ENCODE measurements around the gene ANKRD27. TPM values are rescaled to one million over a fixed set of nuclear protein-coding genes. Genes with fewer than 3 reads are reported as not detected.

The ANKRD27 gene
- total RNA-seq, 1 experiment from 2014 or later, result 55.5 TPM

DNA sequence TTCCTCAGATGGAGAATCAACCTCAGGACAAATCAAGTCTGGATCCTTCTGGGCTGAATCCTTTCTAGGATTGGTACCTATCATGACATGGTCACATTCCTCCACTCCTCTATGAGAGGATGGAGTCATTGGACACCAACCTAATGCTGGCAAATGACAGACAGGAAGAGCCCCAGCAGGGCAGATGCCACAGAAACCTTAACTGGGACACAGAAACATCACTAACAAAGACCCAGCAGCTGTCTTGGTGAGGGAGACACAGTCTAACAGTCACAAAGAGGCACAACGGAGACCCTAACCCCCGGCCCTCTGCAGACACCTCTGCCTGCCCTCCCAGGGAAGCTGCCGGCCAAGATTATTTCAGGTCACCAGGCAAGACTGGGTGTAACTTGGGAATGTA lies 2.1 kb downstream of the ANKRD27 start:
- intact Hi-C loops (cut with micrococcal nuclease; ENCODE audit: unreplicated experiment), result no loop called here
- POLR2A ChIA-PET (ENCODE audit: unreplicated experiment), result interaction anchor here (0.7 kb wide), 1 partner anchor 116 kb away, joined by 5 read pairs; no protein-coding TSS in a partner anchor
- H2AFZ ChIP-seq, result no peak overlapping the region
- BruUV-seq (replicated peaks), result no TSS peak
- no peaks in the 10 kb centered on the region for H3K27me3 ChIP-seq (ENCODE audit: insufficient read depth, low read depth)
- H3K79me2 ChIP-seq (ENCODE audit: low read depth), result peaks cover 66% of the 10 kb centered on the region
- H3K4me2 ChIP-seq, result peak overlapping the region; percentile 100; the same call in 1 of the 2 replicates
- H4K20me1 ChIP-seq (ENCODE audit: insufficient read depth), result peaks cover 64% of the 10 kb centered on the region
- H3K27ac ChIP-seq, result no peak overlapping the region
- H3K9me2 ChIP-seq (ENCODE audit: insufficient read depth), result no peaks in the 10 kb centered on the region
- no peaks in the 10 kb centered on the region for H3K36me3 ChIP-seq (ENCODE audit: low read depth)
- no peaks in the 10 kb centered on the region for H3K9me3 ChIP-seq (ENCODE audit: insufficient read depth, low read depth)
- no peak for DNase-seq
- no peak for TF ChIP-seq EZH2 (IDR thresholded peaks at IDR 0.05; ENCODE audit: low read depth)
- TF ChIP-seq, protein P1, sequence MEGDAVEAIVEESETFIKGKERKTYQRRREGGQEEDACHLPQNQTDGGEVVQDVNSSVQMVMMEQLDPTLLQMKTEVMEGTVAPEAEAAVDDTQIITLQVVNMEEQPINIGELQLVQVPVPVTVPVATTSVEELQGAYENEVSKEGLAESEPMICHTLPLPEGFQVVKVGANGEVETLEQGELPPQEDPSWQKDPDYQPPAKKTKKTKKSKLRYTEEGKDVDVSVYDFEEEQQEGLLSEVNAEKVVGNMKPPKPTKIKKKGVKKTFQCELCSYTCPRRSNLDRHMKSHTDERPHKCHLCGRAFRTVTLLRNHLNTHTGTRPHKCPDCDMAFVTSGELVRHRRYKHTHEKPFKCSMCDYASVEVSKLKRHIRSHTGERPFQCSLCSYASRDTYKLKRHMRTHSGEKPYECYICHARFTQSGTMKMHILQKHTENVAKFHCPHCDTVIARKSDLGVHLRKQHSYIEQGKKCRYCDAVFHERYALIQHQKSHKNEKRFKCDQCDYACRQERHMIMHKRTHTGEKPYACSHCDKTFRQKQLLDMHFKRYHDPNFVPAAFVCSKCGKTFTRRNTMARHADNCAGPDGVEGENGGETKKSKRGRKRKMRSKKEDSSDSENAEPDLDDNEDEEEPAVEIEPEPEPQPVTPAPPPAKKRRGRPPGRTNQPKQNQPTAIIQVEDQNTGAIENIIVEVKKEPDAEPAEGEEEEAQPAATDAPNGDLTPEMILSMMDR (conservative IDR thresholded peaks at IDR 0.05), result no peak
- no peak overlapping the region for H3K4me3 ChIP-seq
- CTCF ChIA-PET, result no interaction called here
- peaks cover 4% of the 10 kb centered on the region; the same call in 1 of the 2 replicates for H3F3A ChIP-seq (ENCODE audit: insufficient read depth, low read depth)
- H3K4me1 ChIP-seq (replicated peaks; ENCODE audit: insufficient read depth), result peaks cover 10% of the 10 kb centered on the region; the same call in 1 of the 2 replicates

DNA sequence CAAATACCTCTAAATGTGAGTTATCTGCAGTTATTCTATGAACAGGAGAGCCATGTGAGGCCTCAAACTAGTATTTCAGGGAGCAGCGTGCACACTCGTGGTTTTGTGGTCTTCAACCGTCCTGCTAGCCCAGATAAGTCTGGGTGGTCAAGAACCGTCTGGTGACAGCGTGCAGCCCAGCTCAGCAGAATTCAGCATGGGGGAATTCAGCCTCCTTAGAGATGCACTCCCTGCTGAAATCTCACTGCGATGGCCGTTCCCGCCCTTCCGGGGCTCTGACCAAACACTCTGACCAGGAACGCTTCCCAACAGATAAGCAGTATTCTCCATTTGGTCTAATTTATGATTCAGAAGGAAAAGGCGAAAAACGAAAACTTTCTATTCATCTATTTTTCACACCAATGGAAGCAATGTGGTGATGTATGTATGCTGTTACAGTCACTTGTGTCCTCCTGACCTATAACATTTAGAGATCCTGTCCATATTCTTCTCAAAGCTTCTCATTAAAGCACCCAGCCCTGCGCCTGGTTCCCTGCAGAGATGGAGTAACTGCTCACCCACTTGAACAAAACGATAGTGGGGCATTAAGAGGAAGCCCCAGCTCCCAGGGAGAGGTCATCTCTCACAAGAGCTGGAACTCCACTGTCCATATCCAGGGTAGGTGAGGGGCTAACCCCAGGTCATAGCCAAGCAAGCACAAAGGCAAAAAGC lies 2.9 kb downstream of the ANKRD27 start:
- no peaks in the 10 kb centered on the region for H3K9me2 ChIP-seq (ENCODE audit: insufficient read depth)
- no peak overlapping the region for H3K27ac ChIP-seq
- no peaks in the 10 kb centered on the region for H3F3A ChIP-seq (ENCODE audit: insufficient read depth, low read depth)
- no peaks in the 10 kb centered on the region for H3K9me3 ChIP-seq (ENCODE audit: insufficient read depth, low read depth)
- no peak for TF ChIP-seq EZH2 (IDR thresholded peaks at IDR 0.05; ENCODE audit: low read depth)
- intact Hi-C loops (cut with micrococcal nuclease; ENCODE audit: unreplicated experiment), result no loop called here
- POLR2A ChIA-PET (ENCODE audit: unreplicated experiment), result no interaction called here
- peaks cover 65% of the 10 kb centered on the region for H4K20me1 ChIP-seq (ENCODE audit: insufficient read depth)
- peaks cover 73% of the 10 kb centered on the region for H3K79me2 ChIP-seq (ENCODE audit: low read depth)
- H2AFZ ChIP-seq, result no peak overlapping the region
- DNase-seq, result no peak
- CTCF ChIA-PET, result no interaction called here
- no TSS peak for BruUV-seq (replicated peaks)
- H3K36me3 ChIP-seq (ENCODE audit: low read depth), result 0 out of 2 replicates have a peak, but pooled peaks cover 2% of the 10 kb centered on the region
- no peaks in the 10 kb centered on the region for H3K27me3 ChIP-seq (ENCODE audit: insufficient read depth, low read depth)
- H3K4me1 ChIP-seq (replicated peaks; ENCODE audit: insufficient read depth), result peaks cover 10% of the 10 kb centered on the region; the same call in 1 of the 2 replicates
- no peak overlapping the region for H3K4me2 ChIP-seq
- no peak overlapping the region for H3K4me3 ChIP-seq

DNA sequence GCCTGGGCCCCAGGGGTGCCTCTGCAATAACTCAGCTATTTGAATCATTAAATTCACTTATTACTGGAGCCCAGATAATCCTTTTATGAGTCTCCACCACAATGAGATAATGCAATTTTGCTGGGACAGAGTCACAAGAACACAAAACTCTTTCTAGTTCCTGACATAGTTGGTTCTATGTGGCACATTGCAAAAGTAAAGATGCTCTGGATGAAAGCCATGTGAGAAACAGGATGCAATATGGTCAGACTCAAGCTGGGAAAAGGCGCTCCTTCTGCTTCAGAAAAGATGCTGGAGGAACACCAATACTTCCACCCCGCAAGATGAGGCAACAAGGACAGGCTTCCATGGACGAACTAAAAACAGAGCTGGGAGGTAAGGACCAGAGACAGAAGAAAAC lies 5.7 kb downstream of the ANKRD27 start:
- intact Hi-C loops (cut with micrococcal nuclease; ENCODE audit: unreplicated experiment), result no loop called here
- Histone ChIP-seq H3K4me3 (no peak overlapping the region), H3K27ac (no peak overlapping the region), H3K9me2 (ENCODE audit: insufficient read depth) (no peaks in the 10 kb centered on the region), H2AFZ (no peak overlapping the region), H3F3A (ENCODE audit: insufficient read depth, low read depth) (no peaks in the 10 kb centered on the region), H3K27me3 (ENCODE audit: insufficient read depth, low read depth) (no peaks in the 10 kb centered on the region), H3K79me2 (ENCODE audit: low read depth) (peaks cover 77% of the 10 kb centered on the region), H3K4me1 (replicated peaks; ENCODE audit: insufficient read depth) (peaks cover 10% of the 10 kb centered on the region; the same call in 1 of the 2 replicates), H3K36me3 (ENCODE audit: low read depth) (0 out of 2 replicates have a peak, but pooled peaks cover 4% of the 10 kb centered on the region), H4K20me1 (ENCODE audit: insufficient read depth) (peaks cover 76% of the 10 kb centered on the region), H3K4me2 (no peak overlapping the region), H3K9me3 (ENCODE audit: insufficient read depth, low read depth) (no peaks in the 10 kb centered on the region)
- DNase-seq, result no peak
- TF ChIP-seq EZH2 (IDR thresholded peaks at IDR 0.05; ENCODE audit: low read depth), result no peak
- TF ChIP-seq, protein P1 (conservative IDR thresholded peaks at IDR 0.05), result no peak
- BruUV-seq (replicated peaks), result no TSS peak
- CTCF ChIA-PET, result no interaction called here
- POLR2A ChIA-PET (ENCODE audit: unreplicated experiment), result interaction anchor here (0.6 kb wide), 1 partner anchor 861 kb away, joined by 3 read pairs; no protein-coding TSS in a partner anchor

Data from PC-9 (cell line).